ENCODE results near the gene APLP2.
"Not testable (repeated sequence)": the region's sequence is repeated elsewhere in the genome, so short reads cannot be mapped to it uniquely, and the experiment has no call there.

The APLP2 gene

DNA sequence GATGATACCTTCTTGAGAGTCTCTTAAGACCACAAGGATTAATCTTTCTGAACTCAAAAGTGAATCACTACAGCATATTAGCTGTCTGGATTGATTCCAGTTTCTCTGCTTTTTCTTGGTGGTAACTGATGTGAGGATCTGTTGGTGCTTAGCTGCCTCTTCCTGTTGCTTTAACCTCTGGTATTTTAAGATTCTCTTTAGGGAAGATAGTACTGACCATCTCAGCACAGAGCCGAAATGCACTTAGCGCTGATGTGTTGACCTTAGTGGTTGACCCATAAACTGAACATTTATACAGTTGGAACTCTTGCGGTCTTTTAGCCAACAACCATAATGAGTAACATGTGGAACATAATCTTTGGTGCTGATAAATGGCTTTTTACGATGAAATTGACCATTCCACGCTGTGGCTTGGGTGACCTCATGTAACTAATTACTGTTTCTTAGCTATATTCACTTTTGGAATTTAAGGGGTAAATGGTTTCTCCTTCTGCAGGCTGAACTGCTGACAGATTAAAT, 33.7 kb downstream of the APLP2 start:
- H3K27ac ChIP-seq (ENCODE audit: low read length): no peak overlapping the region
- H3K4me3 ChIP-seq (ENCODE audit: low read depth in 1 of 2, low read length in 2 of 2): peak overlapping the region in 1 of 2 donors; percentile 14
- H3K4me1 ChIP-seq (ENCODE audit: control insufficient read depth in 1 of 2, insufficient read depth in 2 of 2, low read length in 2 of 2): peaks cover 12 to 24% of the 10 kb centered on the region in 2 donors
- no peaks in the 10 kb centered on the region for H3K27me3 ChIP-seq (ENCODE audit: low read depth, low read length)
- H3K36me3 ChIP-seq (ENCODE audit: control insufficient read depth in 1 of 2, insufficient read depth in 2 of 2, low read length in 2 of 2): no peaks in the 10 kb centered on the region
- H3K9me3 ChIP-seq (ENCODE audit: control insufficient read depth in 1 of 2, low read length in 2 of 2): no peaks in the 10 kb centered on the region

DNA sequence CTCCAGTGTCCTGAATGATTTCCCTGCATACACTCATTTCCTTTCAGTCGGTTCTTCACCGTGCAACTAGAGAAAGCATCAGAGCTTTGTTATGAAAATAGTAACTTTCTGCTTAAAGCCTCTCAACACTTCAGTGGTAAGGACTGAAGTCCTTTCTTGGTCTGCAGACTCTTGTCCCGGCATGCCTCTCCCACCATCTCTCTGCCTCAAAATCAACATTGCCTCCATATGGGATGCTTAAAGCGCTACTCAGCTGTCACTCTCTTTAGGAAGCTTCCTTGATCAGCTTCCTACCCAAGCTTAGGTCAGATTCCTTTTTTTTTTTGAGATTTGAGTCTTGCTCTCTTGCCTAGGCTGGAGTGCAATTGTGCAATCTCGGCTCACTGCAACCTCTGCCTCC, 36.7 kb downstream of the APLP2 start:
- Histone ChIP-seq H3K4me3 (ENCODE audit: low read depth in 1 of 2, low read length in 2 of 2) (no peak overlapping the region), H3K36me3 (ENCODE audit: control insufficient read depth in 1 of 2, insufficient read depth in 2 of 2, low read length in 2 of 2) (peaks cover 13 to 18% of the 10 kb centered on the region in 2 donors), H3K27me3 (ENCODE audit: low read depth, low read length) (no peaks in the 10 kb centered on the region), H3K4me1 (ENCODE audit: control insufficient read depth in 1 of 2, insufficient read depth in 2 of 2, low read length in 2 of 2) (peaks cover 12 to 27% of the 10 kb centered on the region in 2 donors), H3K27ac (ENCODE audit: low read length) (no peak overlapping the region), H3K9me3 (ENCODE audit: control insufficient read depth in 1 of 2, low read length in 2 of 2) (no peaks in the 10 kb centered on the region)

DNA sequence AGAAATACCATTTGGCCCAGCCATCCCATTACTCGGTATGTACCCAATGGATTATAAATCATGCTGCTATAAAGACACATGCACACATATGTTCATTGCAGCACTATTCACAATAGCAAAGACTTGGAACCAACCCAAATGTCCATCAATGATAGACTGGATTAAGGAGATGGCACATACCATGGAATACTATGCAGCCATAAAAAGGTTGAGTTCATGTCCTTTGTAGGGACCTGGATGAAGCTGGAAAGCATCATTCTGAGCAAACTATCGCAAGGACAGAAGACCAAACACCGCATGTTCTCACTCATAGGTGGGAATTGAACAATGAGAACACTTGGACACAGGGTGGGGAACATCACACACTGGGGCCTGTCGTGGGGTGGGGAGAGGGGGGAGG, 39.0 kb downstream of the APLP2 start:
- not testable (repeated sequence) for H3K27me3 ChIP-seq (ENCODE audit: low read depth, low read length); H3K4me3 ChIP-seq (ENCODE audit: low read depth in 1 of 2, low read length in 2 of 2); H3K4me1 ChIP-seq (ENCODE audit: control insufficient read depth in 1 of 2, insufficient read depth in 2 of 2, low read length in 2 of 2); H3K27ac ChIP-seq (ENCODE audit: low read length); H3K9me3 ChIP-seq (ENCODE audit: control insufficient read depth in 1 of 2, low read length in 2 of 2)
- peaks cover 33 to 35% of the 10 kb centered on the region in 2 donors for H3K36me3 ChIP-seq (ENCODE audit: control insufficient read depth in 1 of 2, insufficient read depth in 2 of 2, low read length in 2 of 2)

DNA sequence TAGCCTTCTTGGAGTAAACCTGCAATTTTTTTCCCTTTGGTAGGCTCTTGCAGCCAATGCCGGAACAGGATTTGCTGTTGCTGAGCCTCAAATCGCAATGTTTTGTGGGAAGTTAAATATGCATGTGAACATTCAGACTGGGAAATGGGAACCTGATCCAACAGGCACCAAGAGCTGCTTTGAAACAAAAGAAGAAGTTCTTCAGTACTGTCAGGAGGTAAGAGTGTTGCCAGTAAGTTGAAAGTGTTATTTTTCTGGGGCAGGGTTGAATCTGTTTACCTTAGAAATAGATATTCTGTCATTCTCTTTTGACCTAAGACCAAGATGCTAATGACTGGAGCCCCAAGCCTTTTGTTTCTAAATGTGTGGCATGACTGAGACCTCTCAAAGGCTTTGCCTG, 39.7 kb downstream of the APLP2 start:
- Histone ChIP-seq H3K27me3 (ENCODE audit: low read depth, low read length) (no peaks in the 10 kb centered on the region), H3K4me3 (ENCODE audit: low read depth in 1 of 2, low read length in 2 of 2) (no peak overlapping the region), H3K27ac (ENCODE audit: low read length) (no peak overlapping the region), H3K9me3 (ENCODE audit: control insufficient read depth in 1 of 2, low read length in 2 of 2) (no peaks in the 10 kb centered on the region), H3K4me1 (ENCODE audit: control insufficient read depth in 1 of 2, insufficient read depth in 2 of 2, low read length in 2 of 2) (peaks cover 0 to 5% of the 10 kb centered on the region in 2 donors), H3K36me3 (ENCODE audit: control insufficient read depth in 1 of 2, insufficient read depth in 2 of 2, low read length in 2 of 2) (peaks cover 33 to 35% of the 10 kb centered on the region in 2 donors)

DNA sequence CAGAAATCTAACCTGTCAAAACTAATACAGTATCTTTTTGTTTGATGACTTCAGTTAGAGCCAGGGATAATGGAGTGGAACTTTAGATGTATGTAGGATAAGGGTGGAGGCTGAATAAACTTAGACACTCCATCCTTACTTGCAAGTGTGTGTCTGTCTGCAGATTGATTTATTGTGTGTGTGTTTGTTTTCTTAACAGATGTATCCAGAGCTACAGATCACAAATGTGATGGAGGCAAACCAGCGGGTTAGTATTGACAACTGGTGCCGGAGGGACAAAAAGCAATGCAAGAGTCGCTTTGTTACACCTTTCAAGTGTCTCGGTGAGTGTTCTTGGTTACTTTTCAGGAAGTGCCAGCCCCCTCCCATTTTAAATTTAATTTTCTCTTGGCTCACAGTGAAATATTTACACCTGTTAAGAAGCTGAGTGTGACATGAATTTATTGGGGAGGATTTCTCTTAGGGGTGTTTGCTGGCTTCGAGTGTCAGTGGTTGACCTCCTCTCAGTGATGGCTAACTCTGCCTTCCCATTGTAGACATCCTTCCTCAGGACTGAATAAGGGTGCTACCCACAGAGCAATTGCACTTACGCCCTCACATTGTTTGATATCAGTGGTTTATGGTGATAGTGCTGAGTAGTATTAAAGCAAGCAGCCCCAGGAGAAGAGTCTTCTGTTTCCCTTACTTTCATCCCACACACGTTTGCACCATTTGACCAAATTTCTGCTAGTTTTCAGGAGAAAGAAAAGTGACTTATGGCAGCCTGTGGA, 40.8 kb downstream of the APLP2 start:
- peaks cover 0 to 9% of the 10 kb centered on the region in 2 donors for H3K4me1 ChIP-seq (ENCODE audit: control insufficient read depth in 1 of 2, insufficient read depth in 2 of 2, low read length in 2 of 2)
- no peaks in the 10 kb centered on the region for H3K27me3 ChIP-seq (ENCODE audit: low read depth, low read length)
- H3K36me3 ChIP-seq (ENCODE audit: control insufficient read depth in 1 of 2, insufficient read depth in 2 of 2, low read length in 2 of 2): peaks cover 33 to 35% of the 10 kb centered on the region in 2 donors
- no peak overlapping the region for H3K27ac ChIP-seq (ENCODE audit: low read length)
- H3K4me3 ChIP-seq (ENCODE audit: low read depth in 1 of 2, low read length in 2 of 2): no peak overlapping the region
- H3K9me3 ChIP-seq (ENCODE audit: control insufficient read depth in 1 of 2, low read length in 2 of 2): no peaks in the 10 kb centered on the region

DNA sequence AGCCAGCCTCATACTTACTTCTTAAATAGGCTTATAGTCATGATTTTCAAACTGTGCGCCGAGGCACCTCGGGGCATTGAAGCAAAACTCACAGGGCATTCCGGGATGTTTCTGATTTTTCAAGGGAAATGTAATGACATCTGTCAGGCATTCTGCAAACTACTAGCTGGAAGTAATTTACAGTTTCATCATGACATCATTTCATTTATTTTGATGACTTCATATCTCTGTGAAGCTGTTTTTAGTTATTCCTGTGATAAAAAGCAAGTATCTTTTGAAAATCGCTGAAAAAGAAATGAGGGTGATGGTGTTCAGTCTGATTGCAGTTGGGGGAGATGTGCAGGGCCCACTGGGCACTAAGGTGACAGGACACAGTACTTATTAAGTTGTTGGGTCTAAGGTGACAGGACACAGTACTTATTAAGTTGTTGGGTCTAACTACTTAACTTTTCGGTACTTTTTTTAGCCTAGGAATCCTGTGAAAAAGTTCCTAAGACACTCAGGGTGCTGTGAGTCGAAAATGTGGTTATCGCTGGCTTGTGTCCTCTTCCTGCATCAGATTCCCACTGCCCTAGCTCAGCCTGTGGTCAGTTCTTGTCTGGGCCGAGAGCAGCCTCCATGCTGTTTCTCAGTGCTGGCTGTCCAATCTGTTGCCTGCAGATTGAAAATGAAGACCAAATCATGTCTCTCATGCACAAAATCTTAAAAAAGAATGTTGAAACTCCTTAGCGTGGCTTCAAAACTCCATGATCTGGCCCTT, 42.6 kb downstream of the APLP2 start:
- no peak overlapping the region for H3K27ac ChIP-seq (ENCODE audit: low read length)
- H3K27me3 ChIP-seq (ENCODE audit: low read depth, low read length): no peaks in the 10 kb centered on the region
- no peaks in the 10 kb centered on the region for H3K9me3 ChIP-seq (ENCODE audit: control insufficient read depth in 1 of 2, low read length in 2 of 2)
- H3K36me3 ChIP-seq (ENCODE audit: control insufficient read depth in 1 of 2, insufficient read depth in 2 of 2, low read length in 2 of 2): peaks cover 33 to 35% of the 10 kb centered on the region in 2 donors
- peaks cover 0 to 9% of the 10 kb centered on the region in 2 donors for H3K4me1 ChIP-seq (ENCODE audit: control insufficient read depth in 1 of 2, insufficient read depth in 2 of 2, low read length in 2 of 2)
- H3K4me3 ChIP-seq (ENCODE audit: low read depth in 1 of 2, low read length in 2 of 2): no peak overlapping the region

DNA sequence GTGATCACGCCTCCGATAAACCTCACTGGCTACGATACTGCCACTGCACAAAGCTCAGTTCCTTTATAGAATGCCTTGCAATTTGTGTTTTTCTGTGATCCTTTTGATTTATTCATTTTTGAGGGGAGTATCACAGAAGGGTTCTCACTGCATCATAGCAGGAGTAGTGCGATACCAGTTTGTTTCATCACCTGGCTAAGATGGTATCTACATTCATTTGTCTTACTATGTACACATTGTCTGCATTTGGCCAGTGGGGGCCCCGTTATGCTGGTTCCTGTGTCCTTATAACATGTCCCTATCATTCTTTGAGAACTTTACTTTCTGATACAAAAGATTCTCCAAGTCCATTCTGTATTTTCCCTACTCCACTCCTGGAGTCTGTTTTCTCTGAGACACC, 44.6 kb downstream of the APLP2 start:
- Histone ChIP-seq H3K4me1 (ENCODE audit: control insufficient read depth in 1 of 2, insufficient read depth in 2 of 2, low read length in 2 of 2) (peaks cover 0 to 9% of the 10 kb centered on the region in 2 donors), H3K9me3 (ENCODE audit: control insufficient read depth in 1 of 2, low read length in 2 of 2) (no peaks in the 10 kb centered on the region), H3K36me3 (ENCODE audit: control insufficient read depth in 1 of 2, insufficient read depth in 2 of 2, low read length in 2 of 2) (peaks cover 33 to 35% of the 10 kb centered on the region in 2 donors), H3K4me3 (ENCODE audit: low read depth in 1 of 2, low read length in 2 of 2) (no peak overlapping the region), H3K27me3 (ENCODE audit: low read depth, low read length) (no peaks in the 10 kb centered on the region), H3K27ac (ENCODE audit: low read length) (no peak overlapping the region)

DNA sequence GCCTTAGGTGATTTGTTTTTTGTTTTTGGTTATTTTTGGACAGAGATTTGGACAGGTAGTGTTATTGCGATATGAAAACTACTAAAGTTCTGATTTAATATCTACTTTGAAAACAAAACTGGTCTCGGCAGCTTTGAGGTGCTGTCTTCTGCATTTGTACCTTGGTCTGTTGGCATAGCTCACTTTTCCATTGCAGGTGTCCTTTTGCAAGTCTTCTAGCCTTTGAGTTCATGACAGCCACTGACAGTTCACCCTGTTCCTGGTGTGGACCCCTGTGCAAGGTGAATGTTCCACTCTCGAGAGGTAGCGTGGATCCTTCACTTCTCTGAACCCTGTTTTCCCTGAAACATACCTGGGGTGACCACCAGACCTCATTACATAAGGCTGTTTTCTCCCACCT, 45.0 kb downstream of the APLP2 start:
- Histone ChIP-seq H3K4me3 (ENCODE audit: low read depth in 1 of 2, low read length in 2 of 2) (no peak overlapping the region), H3K27ac (ENCODE audit: low read length) (no peak overlapping the region), H3K9me3 (ENCODE audit: control insufficient read depth in 1 of 2, low read length in 2 of 2) (no peaks in the 10 kb centered on the region), H3K27me3 (ENCODE audit: low read depth, low read length) (no peaks in the 10 kb centered on the region), H3K4me1 (ENCODE audit: control insufficient read depth in 1 of 2, insufficient read depth in 2 of 2, low read length in 2 of 2) (peaks cover 0 to 7% of the 10 kb centered on the region in 2 donors), H3K36me3 (ENCODE audit: control insufficient read depth in 1 of 2, insufficient read depth in 2 of 2, low read length in 2 of 2) (peaks cover 33 to 34% of the 10 kb centered on the region in 2 donors)

DNA sequence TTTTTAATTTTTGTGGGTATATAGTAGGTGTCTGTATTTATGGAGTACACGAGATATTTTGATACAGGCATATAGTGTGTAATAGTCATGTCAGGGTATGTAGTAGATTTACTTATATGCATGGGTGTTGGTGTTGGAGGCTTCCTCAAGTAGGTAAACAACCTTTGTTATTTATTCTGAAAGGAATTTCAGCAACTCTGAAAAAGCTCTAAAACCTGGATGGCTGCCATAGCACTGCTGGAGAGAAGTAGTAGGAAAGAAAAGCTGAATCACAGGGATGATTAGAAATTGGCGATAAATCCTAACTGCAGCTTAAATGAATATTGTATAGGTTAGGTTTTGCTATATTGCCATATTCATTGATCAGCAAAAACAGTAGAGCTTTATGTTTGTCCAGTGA, 45.5 kb downstream of the APLP2 start:
- Histone ChIP-seq H3K36me3 (ENCODE audit: control insufficient read depth in 1 of 2, insufficient read depth in 2 of 2, low read length in 2 of 2) (peaks cover 29 to 31% of the 10 kb centered on the region in 2 donors), H3K4me3 (ENCODE audit: low read depth in 1 of 2, low read length in 2 of 2) (no peak overlapping the region), H3K27me3 (ENCODE audit: low read depth, low read length) (no peaks in the 10 kb centered on the region), H3K9me3 (ENCODE audit: control insufficient read depth in 1 of 2, low read length in 2 of 2) (no peaks in the 10 kb centered on the region), H3K27ac (ENCODE audit: low read length) (no peak overlapping the region), H3K4me1 (ENCODE audit: control insufficient read depth in 1 of 2, insufficient read depth in 2 of 2, low read length in 2 of 2) (peaks cover 0 to 4% of the 10 kb centered on the region in 2 donors)

DNA sequence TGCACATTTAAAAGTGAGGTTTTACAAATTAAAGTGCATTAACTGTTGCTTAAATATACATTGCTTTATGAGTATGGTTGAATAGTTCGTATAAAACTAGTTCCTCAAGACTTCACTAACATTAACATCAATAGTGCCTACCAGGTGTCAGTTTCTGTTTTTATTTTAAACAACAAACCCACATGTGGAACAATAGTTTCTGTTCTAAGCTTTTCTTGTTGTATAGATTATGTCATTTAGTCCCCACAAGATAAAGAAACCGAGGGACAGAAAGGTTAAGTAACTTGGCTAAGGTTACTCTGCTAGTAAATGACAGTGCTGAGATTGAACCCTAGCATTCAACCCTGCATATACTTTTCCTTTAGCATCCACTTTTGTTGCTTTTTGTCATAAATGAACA, 48.5 kb downstream of the APLP2 start:
- H3K4me1 ChIP-seq (ENCODE audit: control insufficient read depth in 1 of 2, insufficient read depth in 2 of 2, low read length in 2 of 2): peaks cover 3 to 8% of the 10 kb centered on the region in 2 donors
- H3K9me3 ChIP-seq (ENCODE audit: control insufficient read depth in 1 of 2, low read length in 2 of 2): no peaks in the 10 kb centered on the region
- no peak overlapping the region for H3K4me3 ChIP-seq (ENCODE audit: low read depth in 1 of 2, low read length in 2 of 2)
- H3K27me3 ChIP-seq (ENCODE audit: low read depth, low read length): no peaks in the 10 kb centered on the region
- peaks cover 14 to 15% of the 10 kb centered on the region in 2 donors for H3K36me3 ChIP-seq (ENCODE audit: control insufficient read depth in 1 of 2, insufficient read depth in 2 of 2, low read length in 2 of 2)
- H3K27ac ChIP-seq (ENCODE audit: low read length): no peak overlapping the region

DNA sequence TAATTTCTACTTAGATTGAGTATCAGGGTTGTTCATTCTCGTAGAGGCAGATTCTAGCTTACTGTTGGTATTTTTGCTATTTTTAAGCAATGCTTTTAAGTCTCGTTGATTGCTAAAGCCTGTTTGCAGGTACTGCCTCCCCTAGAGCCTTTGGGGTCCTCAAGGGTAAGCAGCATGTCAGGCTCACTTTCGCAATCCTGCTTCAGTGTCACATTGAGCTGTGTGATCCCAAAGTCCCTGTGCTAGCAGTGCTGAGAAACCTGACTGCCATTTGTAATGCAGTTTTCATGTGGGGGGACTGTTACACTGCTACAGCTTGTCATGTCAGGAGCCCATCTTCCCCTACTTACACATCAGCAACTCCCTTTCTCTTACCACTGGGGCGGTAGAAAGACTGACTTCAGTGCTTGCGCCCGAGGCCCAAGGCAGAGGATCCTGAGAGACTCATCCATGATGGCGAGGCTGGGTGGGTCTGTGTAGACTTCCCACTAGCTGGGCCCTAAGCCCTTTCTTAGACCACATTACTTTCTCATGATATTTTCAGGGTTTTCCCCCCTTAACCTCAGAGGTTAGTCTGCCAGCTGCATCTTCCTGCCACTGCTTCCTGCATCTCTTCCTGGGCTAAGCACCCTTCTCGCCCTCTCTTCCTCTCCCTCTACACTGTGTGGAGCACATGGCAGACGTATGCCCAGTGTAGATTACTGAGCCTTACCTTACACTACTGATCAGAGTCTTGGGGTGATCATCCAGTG, 49.1 kb downstream of the APLP2 start:
- Histone ChIP-seq H3K4me1 (ENCODE audit: control insufficient read depth in 1 of 2, insufficient read depth in 2 of 2, low read length in 2 of 2) (peaks cover 3 to 9% of the 10 kb centered on the region in 2 donors), H3K4me3 (ENCODE audit: low read depth in 1 of 2, low read length in 2 of 2) (no peak overlapping the region), H3K27me3 (ENCODE audit: low read depth, low read length) (no peaks in the 10 kb centered on the region), H3K9me3 (ENCODE audit: control insufficient read depth in 1 of 2, low read length in 2 of 2) (no peaks in the 10 kb centered on the region), H3K36me3 (ENCODE audit: control insufficient read depth in 1 of 2, insufficient read depth in 2 of 2, low read length in 2 of 2) (peaks cover 11 to 20% of the 10 kb centered on the region in 2 donors), H3K27ac (ENCODE audit: low read length) (no peak overlapping the region)

All from muscle layer of duodenum (tissue), 2 donors.